Measurements from ENCODE around the gene ABLIM3.

GRCh38 chr5:149126906-149127305 lies 14.4 kb upstream of the ABLIM3 start:
- TF ChIP-seq CTCF (conservative IDR thresholded peaks at IDR 0.05; ENCODE audit: low read depth in 2 of 2): no peak
- TF ChIP-seq EZH2 (IDR thresholded peaks at IDR 0.05; ENCODE audit: low read depth, unreplicated experiment): no peak
- TF ChIP-seq ZNF114 (CRISPR knock-in tag; IDR thresholded peaks at IDR 0.05): no peak
- TF ChIP-seq NANOG (IDR thresholded peaks at IDR 0.05; ENCODE audit: borderline replicate concordance): no peak
- TF ChIP-seq POLR2AphosphoS5 (IDR thresholded peaks at IDR 0.05; ENCODE audit: low read depth): no peak
- no peak for TF ChIP-seq ETS1 (IDR thresholded peaks at IDR 0.05)
- TF ChIP-seq REST (IDR thresholded peaks at IDR 0.05; ENCODE audit: unreplicated experiment): no peak
- TF ChIP-seq ZNF331 (CRISPR knock-in tag; IDR thresholded peaks at IDR 0.05; ENCODE audit: low read depth): no peak

All from GM23338 (cell line).